Osteoblast (primary cell): ENCODE measurements around the gene NINJ1. TPM values are rescaled to one million over a fixed set of nuclear protein-coding genes. Genes with fewer than 3 reads are reported as not detected.

Experiments used
- DNase-seq: peaks from one replicate; pipeline ENCODE4 v3.0.0; 2011; ENCODE audit warnings: low spot score, mixed read lengths; ENCODE audit not compliant: insufficient read length; ENCODE audit errors: missing footprints
- H2AFZ ChIP-seq: 2 replicates; pipeline ENCODE4 v1.6.0; 2011; ENCODE audit warnings: mild to moderate bottlenecking, low read length
- H3K27ac ChIP-seq: 2 replicates; pipeline ENCODE4 v1.5.1; 2011; ENCODE audit warnings: mild to moderate bottlenecking, low read depth, low read length, moderate library complexity
- H3K27me3 ChIP-seq: 2 replicates; pipeline ENCODE4 v1.6.0; 2012; ENCODE audit warnings: mild to moderate bottlenecking, control low read depth, inconsistent platforms, low read length, moderate library complexity; ENCODE audit not compliant: insufficient read depth
- H3K36me3 ChIP-seq: 2 replicates; pipeline ENCODE4 v1.5.1; 2011; ENCODE audit warnings: mild to moderate bottlenecking, low read length, control low read depth, moderate library complexity; ENCODE audit not compliant: insufficient read depth
- H3K4me1 ChIP-seq: 2 replicates; pipeline ENCODE4 v1.5.1; 2011; ENCODE audit warnings: mild to moderate bottlenecking, low read length, control low read depth, moderate library complexity; ENCODE audit not compliant: insufficient read depth
- H3K4me2 ChIP-seq: 2 replicates; pipeline ENCODE4 v1.6.0; 2011; ENCODE audit warnings: mild to moderate bottlenecking, low read length; ENCODE audit not compliant: insufficient read depth
- H3K4me3 ChIP-seq: fragments of 200-600 bp; sonication (generic); 3 replicates; pipeline ENCODE4 v1.5.1; 2012; ENCODE audit warnings: mild to moderate bottlenecking, low read length, inconsistent platforms; ENCODE audit not compliant: insufficient read depth
- H3K79me2 ChIP-seq: 2 replicates; pipeline ENCODE4 v1.6.0; 2012; ENCODE audit warnings: mild to moderate bottlenecking, low read length, control low read depth, inconsistent platforms; ENCODE audit not compliant: insufficient read depth
- H3K9me3 ChIP-seq: 2 replicates; pipeline ENCODE4 v1.5.1; 2011; ENCODE audit warnings: low read depth, low read length, control low read depth
- H4K20me1 ChIP-seq: 2 replicates; pipeline ENCODE4 v1.6.0; 2012; ENCODE audit warnings: mild to moderate bottlenecking, low read length, control low read depth; ENCODE audit not compliant: insufficient read depth
- total RNA-seq: library from RNA; depleted of rRNA; stranded (reverse); fragments of >200 nt; gene quantifications from 2 replicates; pipeline ENCODE4 v1.2.3, GENCODE V29; 2012
- TF ChIP-seq, protein P1 (sequence below): IDR thresholded peaks from 2 replicates; pipeline ENCODE4 v1.5.1; 2011; ENCODE audit warnings: mild to moderate bottlenecking, low read depth, low read length, moderate library complexity; ENCODE audit errors: extremely low read depth

Gene NINJ1
- total RNA-seq, 1 donor: 34.7 TPM

DNA sequence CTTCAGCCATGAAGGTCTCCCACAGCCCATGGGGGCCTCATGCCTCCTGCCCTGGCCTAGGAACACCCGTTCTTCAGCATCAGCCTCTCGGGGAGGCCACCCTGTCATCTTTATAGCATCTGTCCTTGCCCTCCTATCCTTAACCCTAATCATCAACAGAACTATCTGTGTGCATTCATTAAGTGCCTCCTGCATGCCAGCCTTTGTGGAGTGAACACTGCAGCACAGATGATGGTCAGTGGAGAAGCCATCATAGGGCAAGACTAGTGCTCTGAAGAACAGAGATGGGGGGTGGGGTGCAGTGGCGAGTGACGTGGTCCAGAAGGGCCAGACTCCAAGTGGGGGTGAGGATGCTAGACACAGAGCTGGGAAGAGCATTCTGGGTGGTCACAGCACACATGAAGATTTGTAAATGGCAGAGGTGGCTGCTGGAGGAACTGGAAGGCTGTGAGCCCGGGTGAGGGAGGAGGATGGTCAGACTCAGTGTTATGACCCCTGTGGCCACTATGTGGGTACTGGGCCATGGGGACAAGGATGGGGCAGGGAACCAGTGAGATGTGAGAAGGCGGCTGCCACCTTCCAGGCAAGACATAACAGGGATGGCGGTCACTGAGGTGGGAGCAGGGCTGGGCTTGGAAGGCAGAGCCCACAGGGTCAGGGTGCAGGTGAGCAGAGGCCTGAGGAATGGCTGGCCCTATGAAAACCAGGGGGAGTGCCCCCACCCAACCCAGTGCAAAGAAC, 41.6 kb downstream of the NINJ1 start:
- peaks cover 13% of the 10 kb centered on the region for H3K79me2 ChIP-seq
- no peaks in the 10 kb centered on the region for H3K27me3 ChIP-seq
- H3K36me3 ChIP-seq: no peaks in the 10 kb centered on the region
- no peak overlapping the region for H2AFZ ChIP-seq
- H3K9me3 ChIP-seq: peaks cover 11% of the 10 kb centered on the region
- no peak overlapping the region for H3K4me3 ChIP-seq
- peak overlapping the region; percentile 77 for H3K27ac ChIP-seq
- no peak overlapping the region for H3K4me2 ChIP-seq
- H3K4me1 ChIP-seq: peaks cover 14% of the 10 kb centered on the region
- peak; percentile 70 for DNase-seq
- H4K20me1 ChIP-seq: no peaks in the 10 kb centered on the region
- TF ChIP-seq, protein P1, sequence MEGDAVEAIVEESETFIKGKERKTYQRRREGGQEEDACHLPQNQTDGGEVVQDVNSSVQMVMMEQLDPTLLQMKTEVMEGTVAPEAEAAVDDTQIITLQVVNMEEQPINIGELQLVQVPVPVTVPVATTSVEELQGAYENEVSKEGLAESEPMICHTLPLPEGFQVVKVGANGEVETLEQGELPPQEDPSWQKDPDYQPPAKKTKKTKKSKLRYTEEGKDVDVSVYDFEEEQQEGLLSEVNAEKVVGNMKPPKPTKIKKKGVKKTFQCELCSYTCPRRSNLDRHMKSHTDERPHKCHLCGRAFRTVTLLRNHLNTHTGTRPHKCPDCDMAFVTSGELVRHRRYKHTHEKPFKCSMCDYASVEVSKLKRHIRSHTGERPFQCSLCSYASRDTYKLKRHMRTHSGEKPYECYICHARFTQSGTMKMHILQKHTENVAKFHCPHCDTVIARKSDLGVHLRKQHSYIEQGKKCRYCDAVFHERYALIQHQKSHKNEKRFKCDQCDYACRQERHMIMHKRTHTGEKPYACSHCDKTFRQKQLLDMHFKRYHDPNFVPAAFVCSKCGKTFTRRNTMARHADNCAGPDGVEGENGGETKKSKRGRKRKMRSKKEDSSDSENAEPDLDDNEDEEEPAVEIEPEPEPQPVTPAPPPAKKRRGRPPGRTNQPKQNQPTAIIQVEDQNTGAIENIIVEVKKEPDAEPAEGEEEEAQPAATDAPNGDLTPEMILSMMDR: no peak

DNA sequence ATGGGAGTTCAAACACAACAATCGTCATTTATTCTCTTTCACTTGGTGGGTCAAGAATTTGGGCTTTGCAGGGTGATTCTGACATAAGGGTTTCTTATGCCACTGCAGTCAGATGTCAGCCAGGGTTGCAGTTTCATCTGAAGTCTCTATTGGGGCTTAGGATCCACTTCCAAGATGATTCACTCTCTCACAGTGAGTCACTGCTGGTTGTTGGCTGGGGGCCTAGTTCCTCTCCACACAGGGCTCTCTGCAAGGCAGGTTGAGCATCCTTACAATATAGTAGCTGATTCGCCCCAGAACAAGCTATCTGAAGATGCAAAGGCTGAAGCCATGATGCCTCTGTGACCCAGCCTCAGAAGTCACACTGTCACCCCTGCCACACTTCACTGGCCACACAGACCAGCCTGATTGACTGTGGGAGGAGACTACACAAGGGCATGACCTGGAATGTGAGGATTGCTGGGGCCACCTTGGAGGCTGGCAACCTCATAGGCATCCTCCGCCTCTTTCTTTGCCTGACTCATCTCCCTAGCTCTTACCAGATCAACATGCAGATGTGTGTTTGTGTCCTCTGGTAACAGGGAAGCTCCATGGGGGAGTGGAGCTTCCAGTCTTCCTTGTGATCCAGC, 42.5 kb downstream of the NINJ1 start:
- DNase-seq: peak; percentile 92

DNA sequence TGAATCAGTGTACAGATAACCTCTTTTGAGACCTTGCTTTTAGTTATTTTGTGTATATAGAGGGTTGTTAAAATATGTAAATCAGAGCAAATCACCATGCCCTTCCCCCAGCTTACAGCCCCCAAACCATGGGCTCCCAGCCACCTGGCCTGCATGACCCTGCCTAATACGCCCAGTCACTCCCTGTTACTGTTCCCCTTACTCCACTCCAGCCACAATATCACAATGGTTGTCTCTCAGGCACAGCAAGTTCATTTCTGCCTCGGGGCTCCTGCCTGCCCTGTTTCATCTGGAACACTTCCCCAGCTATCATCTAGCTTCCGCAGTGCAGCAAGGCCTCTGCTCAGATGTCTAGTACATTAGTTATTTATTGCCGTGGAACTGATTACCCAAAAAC, 43.0 kb downstream of the NINJ1 start:
- Histone ChIP-seq H2AFZ (no peak overlapping the region), H3K4me1 (peaks cover 8% of the 10 kb centered on the region), H3K36me3 (no peaks in the 10 kb centered on the region), H3K27ac (peak overlapping the region; percentile 77), H3K9me3 (peaks cover 11% of the 10 kb centered on the region), H3K27me3 (no peaks in the 10 kb centered on the region), H4K20me1 (no peaks in the 10 kb centered on the region), H3K79me2 (no peaks in the 10 kb centered on the region), H3K4me3 (no peak overlapping the region), H3K4me2 (no peak overlapping the region)
- TF ChIP-seq, protein P1: no peak
- no peak for DNase-seq

More for the DNA sequence above, 42.5 kb downstream of the NINJ1 start:
- no peak overlapping the region for H3K4me3 ChIP-seq
- peak overlapping the region; percentile 77 for H3K27ac ChIP-seq
- peaks cover 11% of the 10 kb centered on the region for H3K9me3 ChIP-seq
- no peaks in the 10 kb centered on the region for H3K36me3 ChIP-seq
- no peaks in the 10 kb centered on the region for H4K20me1 ChIP-seq
- no peak overlapping the region for H2AFZ ChIP-seq
- peaks cover 8% of the 10 kb centered on the region for H3K4me1 ChIP-seq
- peaks cover 4% of the 10 kb centered on the region for H3K79me2 ChIP-seq
- H3K4me2 ChIP-seq: no peak overlapping the region
- H3K27me3 ChIP-seq: no peaks in the 10 kb centered on the region
- TF ChIP-seq, protein P1: no peak

DNA sequence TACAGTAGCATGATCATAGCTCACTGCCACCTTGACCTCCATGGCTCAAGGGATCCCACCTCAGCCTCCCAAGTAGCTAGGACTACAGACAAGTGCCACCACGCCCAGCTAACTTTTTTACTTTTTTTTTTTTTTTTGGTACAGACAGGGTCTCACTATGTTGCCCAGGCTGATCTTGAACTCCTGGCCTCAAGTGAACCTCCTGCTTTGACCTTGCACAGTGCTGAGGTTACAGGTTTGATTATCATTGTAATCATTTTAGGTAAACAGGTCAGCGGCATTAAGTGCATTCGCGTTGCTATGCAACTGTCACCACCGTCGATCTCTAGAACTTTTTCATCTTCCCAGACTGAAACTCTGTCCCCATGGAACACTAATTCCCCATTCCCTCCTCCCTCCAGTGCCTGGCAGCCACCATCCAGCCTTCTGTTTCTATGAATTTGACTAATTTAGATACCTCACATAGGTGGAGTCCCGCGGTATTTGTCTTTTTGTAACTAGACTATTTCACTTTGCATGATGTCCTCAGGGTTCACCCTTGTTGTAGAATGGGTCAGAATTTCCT, 43.9 kb downstream of the NINJ1 start:
- Histone ChIP-seq H3K36me3 (no peaks in the 10 kb centered on the region), H3K4me1 (peaks cover 8% of the 10 kb centered on the region), H3K4me3 (no peak overlapping the region), H3K27me3 (no peaks in the 10 kb centered on the region), H4K20me1 (no peaks in the 10 kb centered on the region), H3K4me2 (no peak overlapping the region), H3K9me3 (peaks cover 11% of the 10 kb centered on the region), H3K27ac (no peak overlapping the region), H2AFZ (no peak overlapping the region), H3K79me2 (no peaks in the 10 kb centered on the region)
- TF ChIP-seq, protein P1: no peak
- peak; percentile 56 for DNase-seq
